Brain microvascular endothelial cell (primary cell): Measurements from ENCODE around the gene PTPRM.

Experiments
- DNase-seq: peaks from one replicate; pipeline ENCODE4 v3.0.0-alpha.2; 2020
- H3K27ac ChIP-seq: fragments of 250-450 bp; sonication (Bioruptor Pico); 2 replicates; pipeline ENCODE4 v1.5.1; 2020; ENCODE audit warnings: mild to moderate bottlenecking, moderate library complexity
- H3K27me3 ChIP-seq: fragments of 250-450 bp; sonication (Bioruptor Pico); replicated peaks from 2 replicates; pipeline ENCODE4 v1.5.1; 2020; ENCODE audit warnings: mild to moderate bottlenecking
- H3K36me3 ChIP-seq: fragments of 250-450 bp; sonication (Bioruptor Pico); replicated peaks from 2 replicates; pipeline ENCODE4 v1.5.1; 2020; ENCODE audit warnings: mild to moderate bottlenecking
- H3K4me3 ChIP-seq: 2 replicates; pipeline ENCODE4 v1.5.1; 2011; ENCODE audit warnings: low read depth, mild to moderate bottlenecking, control low read depth, low read length, moderate library complexity
- in situ Hi-C: cut with HindIII; loops from 2 replicates; pipeline ENCODE4 v1.10.0; 2017; ENCODE audit warnings: low sequenced_read_pairs, low pct_ligation_motif_present
- TF ChIP-seq, protein P1 (sequence below): IDR thresholded peaks from 2 replicates; pipeline ENCODE4 v1.5.1; 2011; ENCODE audit warnings: low read depth, mild to moderate bottlenecking, moderate library complexity, low read length, control low read depth, inconsistent platforms; ENCODE audit errors: missing control alignments

The PTPRM gene

DNA sequence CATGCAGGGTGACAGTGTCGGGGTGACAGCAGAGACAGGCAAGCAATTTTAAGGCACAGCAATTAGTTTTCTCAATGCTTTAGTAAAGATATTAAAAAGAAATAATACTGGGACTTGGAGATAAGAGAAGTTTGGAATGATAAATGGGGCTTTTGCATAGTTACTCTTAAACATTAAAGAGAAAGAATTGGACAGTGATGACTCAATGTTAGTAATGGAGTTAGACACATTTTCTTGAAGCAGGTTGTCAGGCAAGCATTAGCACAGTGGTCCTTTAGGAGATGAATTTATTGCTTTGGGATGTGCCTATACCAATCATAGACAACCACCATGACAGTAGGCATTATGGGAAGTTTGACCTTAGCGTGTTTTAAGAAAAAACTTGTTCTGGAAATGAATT, 813.8 kb downstream of the PTPRM start:
- TF ChIP-seq, protein P1, sequence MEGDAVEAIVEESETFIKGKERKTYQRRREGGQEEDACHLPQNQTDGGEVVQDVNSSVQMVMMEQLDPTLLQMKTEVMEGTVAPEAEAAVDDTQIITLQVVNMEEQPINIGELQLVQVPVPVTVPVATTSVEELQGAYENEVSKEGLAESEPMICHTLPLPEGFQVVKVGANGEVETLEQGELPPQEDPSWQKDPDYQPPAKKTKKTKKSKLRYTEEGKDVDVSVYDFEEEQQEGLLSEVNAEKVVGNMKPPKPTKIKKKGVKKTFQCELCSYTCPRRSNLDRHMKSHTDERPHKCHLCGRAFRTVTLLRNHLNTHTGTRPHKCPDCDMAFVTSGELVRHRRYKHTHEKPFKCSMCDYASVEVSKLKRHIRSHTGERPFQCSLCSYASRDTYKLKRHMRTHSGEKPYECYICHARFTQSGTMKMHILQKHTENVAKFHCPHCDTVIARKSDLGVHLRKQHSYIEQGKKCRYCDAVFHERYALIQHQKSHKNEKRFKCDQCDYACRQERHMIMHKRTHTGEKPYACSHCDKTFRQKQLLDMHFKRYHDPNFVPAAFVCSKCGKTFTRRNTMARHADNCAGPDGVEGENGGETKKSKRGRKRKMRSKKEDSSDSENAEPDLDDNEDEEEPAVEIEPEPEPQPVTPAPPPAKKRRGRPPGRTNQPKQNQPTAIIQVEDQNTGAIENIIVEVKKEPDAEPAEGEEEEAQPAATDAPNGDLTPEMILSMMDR: no peak
- Histone ChIP-seq H3K27me3 (no peaks in the 10 kb centered on the region), H3K27ac (no peak overlapping the region), H3K36me3 (no peaks in the 10 kb centered on the region), H3K4me3 (no peak overlapping the region)
- DNase-seq: no peak
- in situ Hi-C loops: no loop called here

DNA sequence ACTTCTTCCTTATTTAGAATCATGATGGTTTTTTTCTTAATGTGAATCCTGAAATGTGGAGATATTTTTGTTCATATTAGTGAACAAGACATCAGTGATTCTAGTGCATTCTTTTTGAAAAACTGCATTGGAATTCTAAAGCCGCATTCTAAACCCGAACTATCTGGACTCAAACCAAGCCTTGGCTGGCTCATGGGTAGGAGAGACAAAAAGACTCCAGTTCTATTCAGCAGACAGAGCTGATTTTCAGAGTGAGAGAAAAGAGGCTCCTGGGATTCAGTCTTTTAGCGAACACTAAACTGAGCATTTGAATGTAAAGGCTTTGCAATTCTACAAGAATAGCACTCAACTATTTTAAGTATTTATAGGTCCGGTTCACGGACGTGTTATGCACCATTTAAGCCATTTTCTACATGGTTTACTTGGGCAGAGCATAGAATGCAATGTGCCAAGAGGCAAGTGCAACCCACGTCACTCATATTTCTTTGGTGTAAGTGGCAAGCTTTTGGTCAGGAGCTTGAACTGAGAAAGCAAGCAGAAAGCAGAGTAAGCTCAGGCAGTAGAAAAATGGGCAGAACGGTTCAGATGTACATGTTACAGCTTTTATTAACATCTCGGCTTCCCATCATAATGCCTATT, 814.8 kb downstream of the PTPRM start:
- DNase-seq: peak; percentile 25
- Histone ChIP-seq H3K27me3 (no peaks in the 10 kb centered on the region), H3K36me3 (no peaks in the 10 kb centered on the region), H3K27ac (no peak overlapping the region), H3K4me3 (no peak overlapping the region)
- TF ChIP-seq, protein P1: no peak
- in situ Hi-C loops: no loop called here

DNA sequence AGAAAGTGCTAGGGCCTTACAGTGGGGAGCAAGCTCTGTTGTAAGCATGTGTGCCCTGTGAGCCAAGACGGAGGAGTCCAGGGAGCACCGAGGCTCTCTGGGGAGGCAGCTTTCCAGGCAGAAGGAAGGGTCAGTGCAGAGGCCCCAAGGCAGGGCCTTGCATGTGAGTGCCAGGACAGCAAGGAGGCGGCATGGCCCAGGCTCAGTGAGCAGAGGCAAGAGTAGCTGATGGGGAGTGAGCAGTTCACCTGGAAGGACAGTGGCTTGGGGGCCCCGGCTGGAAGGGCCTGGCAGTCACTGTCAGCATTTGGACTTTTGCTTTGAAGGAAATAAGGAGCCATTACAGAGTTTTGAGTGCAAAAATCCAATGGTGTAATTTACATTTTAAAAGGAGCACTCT, 818.3 kb downstream of the PTPRM start:
- Histone ChIP-seq H3K27me3 (no peaks in the 10 kb centered on the region), H3K4me3 (no peak overlapping the region), H3K27ac (no peak overlapping the region), H3K36me3 (no peaks in the 10 kb centered on the region)
- DNase-seq: no peak
- TF ChIP-seq, protein P1: no peak
- in situ Hi-C loops: no loop called here

DNA sequence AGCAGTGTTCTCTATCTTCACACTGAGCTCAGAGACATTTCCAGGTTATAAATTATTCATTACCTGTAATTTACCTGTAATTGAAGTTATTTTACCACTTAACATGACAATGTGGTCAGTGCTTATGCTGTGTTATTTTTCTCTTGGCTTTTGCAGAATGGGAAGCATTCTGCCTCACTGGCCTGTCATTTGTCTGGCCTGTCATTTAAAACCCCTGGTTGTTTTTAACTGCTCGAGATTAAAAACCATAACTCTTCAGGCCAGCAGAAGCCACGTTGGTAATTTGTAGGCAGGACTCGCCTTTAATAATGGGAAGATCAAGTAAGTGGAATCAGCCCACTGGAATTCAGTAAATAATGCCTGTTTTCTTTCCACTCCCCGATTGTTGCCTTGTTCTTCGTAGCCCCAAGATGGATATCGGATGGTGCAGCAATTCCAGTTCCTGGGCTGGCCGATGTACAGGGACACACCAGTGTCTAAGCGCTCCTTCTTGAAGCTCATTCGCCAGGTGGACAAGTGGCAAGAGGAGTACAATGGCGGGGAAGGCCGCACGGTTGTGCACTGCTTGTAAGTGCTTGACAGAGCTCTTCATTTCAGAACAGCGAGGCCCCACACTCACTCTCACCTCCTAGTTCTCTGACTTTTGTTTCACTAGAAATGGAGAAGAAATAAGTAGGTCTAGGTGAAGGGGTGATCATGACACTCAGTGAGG, 819.7 kb downstream of the PTPRM start:
- no peak for DNase-seq
- H3K27me3 ChIP-seq: no peaks in the 10 kb centered on the region
- no peak overlapping the region for H3K4me3 ChIP-seq
- in situ Hi-C loops: no loop called here
- TF ChIP-seq, protein P1: no peak
- H3K27ac ChIP-seq: no peak overlapping the region
- no peaks in the 10 kb centered on the region for H3K36me3 ChIP-seq

DNA sequence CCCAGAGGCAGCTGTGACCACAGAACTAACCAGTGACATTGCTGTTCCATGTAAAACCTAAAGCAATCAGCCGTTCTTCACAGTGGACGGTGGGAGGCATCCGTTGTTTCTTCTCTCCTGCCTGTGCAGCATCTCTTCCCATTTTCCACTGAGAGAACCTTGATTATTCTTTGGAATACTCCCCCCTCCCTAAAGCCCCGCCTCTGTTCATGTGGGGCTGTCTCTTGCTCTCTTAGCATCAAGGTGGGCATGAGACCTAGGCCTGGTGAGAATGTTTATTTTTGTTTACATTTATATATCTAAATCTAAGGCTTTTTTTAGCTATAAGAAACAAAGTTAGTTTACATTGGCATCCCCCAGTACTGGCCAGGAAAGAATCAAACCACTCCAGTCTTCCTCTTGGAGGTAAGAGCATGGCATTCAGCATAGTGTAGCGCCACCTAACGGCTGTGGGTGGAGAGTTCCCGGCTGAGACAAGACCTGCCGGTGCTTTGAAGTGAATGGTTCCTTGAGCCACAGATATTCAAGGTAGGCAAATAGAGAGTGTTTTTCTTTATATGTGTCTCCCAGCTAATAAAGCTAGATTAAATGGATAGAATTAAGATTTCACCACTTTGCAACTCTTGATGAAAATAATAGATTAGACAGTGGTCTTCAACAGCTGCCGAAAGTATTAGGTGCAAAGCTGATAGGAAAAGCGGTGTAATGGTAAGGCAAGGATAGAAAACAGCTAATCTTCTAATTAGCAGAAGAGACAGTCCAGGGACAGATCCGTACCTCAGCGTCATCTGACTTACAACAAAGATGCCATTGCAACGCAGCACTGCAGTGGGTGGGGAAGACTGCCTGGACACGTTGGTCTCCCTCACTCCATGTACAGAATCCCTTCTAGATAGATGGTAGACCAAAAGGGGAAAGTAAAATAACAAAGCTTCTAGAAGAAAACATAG, 822.5 kb downstream of the PTPRM start:
- TF ChIP-seq, protein P1: peak; percentile 95
- no peak overlapping the region for H3K4me3 ChIP-seq
- in situ Hi-C loops: no loop called here
- H3K27me3 ChIP-seq: no peaks in the 10 kb centered on the region
- no peak overlapping the region for H3K27ac ChIP-seq
- DNase-seq: peak; percentile 77
- no peaks in the 10 kb centered on the region for H3K36me3 ChIP-seq
